Upper lobe of left lung (tissue), 6 donors: ENCODE results near the gene GUCD1. TPM values are rescaled to one million over a fixed set of nuclear protein-coding genes. Genes with fewer than 3 reads are reported as not detected.

Source experiments
- ATAC-seq, 2 donors: fragments of 200-7000 bp; cut with Tn5 transposase; one replicate each; pipeline ENCODE4 v1.9.1; 2022; ENCODE audit warnings: mild to moderate bottlenecking in 2 of 2, moderate library complexity in 2 of 2; ENCODE audit not compliant: low FRiP score in 2 of 2
- DNase-seq, 2 donors: peaks; one replicate each; pipeline ENCODE4 v3.0.0-alpha.2; 2019 to 2020
- H3K27ac ChIP-seq, 4 donors: fragments of 200-600 bp; sonication (generic); one replicate each; pipeline ENCODE4 v1.5.1; 2016 to 2019
- H3K27me3 ChIP-seq, 4 donors: fragments of 200-600 bp; sonication (generic); one replicate each; pipeline ENCODE4 v1.5.1; 2017 to 2019
- H3K36me3 ChIP-seq, 4 donors: fragments of 200-600 bp; sonication (generic); one replicate each; pipeline ENCODE4 v1.5.1; 2016 to 2019
- H3K4me1 ChIP-seq, 4 donors: fragments of 200-600 bp; sonication (generic); one replicate each; pipeline ENCODE4 v1.5.1; 2018 to 2019
- H3K4me3 ChIP-seq, 4 donors: fragments of 200-600 bp; sonication (generic); one replicate each; pipeline ENCODE4 v1.5.1; 2017 to 2019; ENCODE audit warnings: mild to moderate bottlenecking in 2 of 4, moderate library complexity in 1 of 4
- H3K9me3 ChIP-seq, 4 donors: fragments of 200-600 bp; sonication (generic); one replicate each; pipeline ENCODE4 v1.5.1; 2018 to 2019
- CTCF ChIP-seq, 6 experiments: fragments of 450-650 bp in 4 of 6; fragments of 200-600 bp in 2 of 6; sonication (generic) in 2 of 6; IDR thresholded peaks; one replicate each; pipeline ENCODE4 v1.5.1; 2016 to 2019; ENCODE audit warnings: antibody characterized with exemption in 6 of 6
- EP300 ChIP-seq, 4 donors: sonication (generic); formaldehyde crosslinking; IDR thresholded peaks; one replicate each; pipeline ENCODE4 v1.5.1; 2017; ENCODE audit warnings: antibody characterized with exemption in 4 of 4, control low read depth in 2 of 4
- POLR2A ChIP-seq, 4 donors: fragments of 450-650 bp; IDR thresholded peaks; one replicate each; pipeline ENCODE4 v1.5.1; 2016 to 2017; ENCODE audit warnings: antibody characterized with exemption in 4 of 4, mild to moderate bottlenecking in 2 of 4
- POLR2AphosphoS5 ChIP-seq, 2 donors: sonication (generic); formaldehyde crosslinking; IDR thresholded peaks; one replicate each; pipeline ENCODE4 v1.5.1; 2017; ENCODE audit warnings: antibody characterized with exemption in 2 of 2
- whole genome bisulfite sequencing, 2 donors: methylation state at CpG; one replicate each; pipeline ENCODE4 v1.1.5; 2017 to 2018; 5-methylcytosine and 5-hydroxymethylcytosine counted together
- total RNA-seq, 6 donors: library from RNA; depleted of rRNA in 4 of 6; stranded (reverse); fragments of >200 nt in 4 of 6; gene quantifications; one replicate each; pipeline versions ENCODE4 v1.1.0 to v1.2.1, GENCODE V29; 2016 to 2021
- donor health status: DM: no; HTN: no; CAD: no; lungs with moderate emphysema.
- donor health status: DM: no; HTN: yes; CAD: no; lungs with severe emphysema.

The GUCD1 gene
- total RNA-seq, 6 donors from 2014 or later: 77.5 to 231 (median 160) TPM

- no peak for DNase-seq
- H3K36me3 ChIP-seq: peaks cover 15 to 45% (median 27%) of the 10 kb centered on the region in 4 donors
Measured at GRCh38 chr22:24550902-24551435, 4.0 kb downstream of the GUCD1 start.

GRCh38 chr22:24550028-24550901 lies 4.7 kb downstream of the GUCD1 start:
- WGBS, 2 donors: 77 to 88% methylated on average over 5 to 8 of the region's 8 CpGs

More at GRCh38 chr22:24550902-24551435, 4.0 kb downstream of the GUCD1 start:
- WGBS, 2 donors: 66 to 76% methylated on average over 4 to 6 of the region's 6 CpGs
- ATAC-seq: no peak
- H3K4me3 ChIP-seq: no peak overlapping the region
- peak overlapping the region; percentile 12 to 30 (median 22) for H3K27ac ChIP-seq
- peaks cover 19 to 47% (median 34%) of the 10 kb centered on the region in 4 donors for H3K4me1 ChIP-seq
- no peaks in the 10 kb centered on the region for H3K27me3 ChIP-seq
- no peak for TF ChIP-seq POLR2A (IDR thresholded peaks at IDR 0.05)
- no peak for TF ChIP-seq CTCF (IDR thresholded peaks at IDR 0.05)
- no peak for TF ChIP-seq POLR2AphosphoS5 (IDR thresholded peaks at IDR 0.05)
- no peak for TF ChIP-seq EP300 (IDR thresholded peaks at IDR 0.05)
- no peaks in the 10 kb centered on the region for H3K9me3 ChIP-seq

DNA sequence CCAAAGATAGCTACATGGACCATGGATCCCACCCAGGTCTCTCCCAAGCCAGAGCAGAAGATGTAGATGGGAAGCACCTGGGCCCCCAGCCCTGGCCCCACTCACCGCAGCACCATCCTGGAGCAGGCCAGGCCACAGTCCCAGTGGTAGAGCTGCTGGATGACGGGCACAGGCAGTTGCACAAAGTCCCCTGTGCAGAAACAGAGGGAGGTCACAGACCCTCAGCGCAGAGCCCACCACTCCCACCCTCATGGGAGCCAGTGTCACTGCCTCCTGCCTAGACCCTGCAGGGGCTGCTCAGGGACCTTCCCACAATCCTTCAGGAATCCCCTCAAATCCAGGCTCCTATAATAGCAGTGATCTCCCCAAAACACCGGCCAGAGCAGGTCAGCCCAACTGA lies 6.1 kb downstream of the GUCD1 start:
- Histone ChIP-seq H3K4me3 (no peak overlapping the region), H3K9me3 (no peaks in the 10 kb centered on the region), H3K27me3 (no peaks in the 10 kb centered on the region), H3K36me3 (peaks cover 15 to 56% (median 38%) of the 10 kb centered on the region in 4 donors), H3K27ac (no peak overlapping the region), H3K4me1 (peaks cover 17 to 62% (median 35%) of the 10 kb centered on the region in 4 donors)
- TF ChIP-seq EP300 (IDR thresholded peaks at IDR 0.05): no peak
- TF ChIP-seq POLR2A (IDR thresholded peaks at IDR 0.05): no peak
- TF ChIP-seq CTCF (IDR thresholded peaks at IDR 0.05): no peak
- no peak for TF ChIP-seq POLR2AphosphoS5 (IDR thresholded peaks at IDR 0.05)
- peak in 1 of 2 donors; percentile 37 for DNase-seq
- 94% methylated on average over 4 of the region's 4 CpGs; no CpG with 5 or more reads in 1 of the 2 donors for whole genome bisulfite sequencing, 2 donors
- ATAC-seq: no peak

More at GRCh38 chr22:24550028-24550901, 4.7 kb downstream of the GUCD1 start:
- ATAC-seq (no peak), DNase-seq (peak in 1 of 2 donors; percentile 48)
- no peaks in the 10 kb centered on the region for H3K27me3 ChIP-seq
- no peaks in the 10 kb centered on the region for H3K9me3 ChIP-seq
- peaks cover 22 to 54% (median 36%) of the 10 kb centered on the region in 4 donors for H3K4me1 ChIP-seq
- no peak overlapping the region for H3K4me3 ChIP-seq
- H3K27ac ChIP-seq: peak overlapping the region in 3 of 4 donors; percentile 12 to 27 (median 18)
- TF ChIP-seq CTCF (IDR thresholded peaks at IDR 0.05): no peak
- H3K36me3 ChIP-seq: peaks cover 15 to 47% (median 29%) of the 10 kb centered on the region in 4 donors

GRCh38 chr22:24543679-24544243 lies 11.2 kb downstream of the GUCD1 start:
- Histone ChIP-seq H3K27me3 (no peaks in the 10 kb centered on the region), H3K27ac (peak overlapping the region in 2 of 4 donors; percentile 46 to 68), H3K36me3 (peaks cover 41 to 91% (median 78%) of the 10 kb centered on the region in 4 donors), H3K4me3 (no peak overlapping the region), H3K9me3 (no peaks in the 10 kb centered on the region), H3K4me1 (peaks cover 8 to 47% (median 24%) of the 10 kb centered on the region in 4 donors)
- ATAC-seq (peak in 1 of 2 donors; percentile 8), DNase-seq (peak in 1 of 2 donors; percentile 57)
- TF ChIP-seq POLR2A (IDR thresholded peaks at IDR 0.05): no peak
- no peak for TF ChIP-seq CTCF (IDR thresholded peaks at IDR 0.05)
- no peak for TF ChIP-seq POLR2AphosphoS5 (IDR thresholded peaks at IDR 0.05)
- no peak for TF ChIP-seq EP300 (IDR thresholded peaks at IDR 0.05)
- WGBS, 2 donors: 90% methylated on average over 11 of the region's 11 CpGs; no CpG with 5 or more reads in 1 of the 2 donors
